Urinary bladder (tissue), 4 donors: ENCODE measurements around the gene TCF12. TPM values are rescaled to one million over a fixed set of nuclear protein-coding genes. Genes with fewer than 3 reads are reported as not detected.

ENCODE experiments used
- DNase-seq: peaks from one replicate; pipeline ENCODE4 v3.0.0-alpha.2; 2015; ENCODE audit errors: extremely low spot score
- H3K27ac ChIP-seq: one replicate; pipeline ENCODE4 v1.5.1; 2013; ENCODE audit warnings: low read depth, mild to moderate bottlenecking, moderate library complexity
- H3K36me3 ChIP-seq: one replicate; pipeline ENCODE4 v1.6.1; 2013; ENCODE audit warnings: mild to moderate bottlenecking, moderate library complexity; ENCODE audit not compliant: insufficient read depth
- H3K4me1 ChIP-seq: one replicate; pipeline ENCODE4 v1.6.1; 2013; ENCODE audit warnings: mild to moderate bottlenecking, moderate library complexity; ENCODE audit not compliant: insufficient read depth
- H3K4me3 ChIP-seq: one replicate; pipeline ENCODE4 v1.5.1; 2013; ENCODE audit warnings: low read depth, low read length
- WGBS: extraction: QIAGEN DNeasy Blood & Tissue Kit; methylation state at CpG from one replicate; pipeline ENCODE4 v1.1.7; 2013; 5-methylcytosine and 5-hydroxymethylcytosine counted together
- polyA plus RNA-seq: library from polyadenylated mRNA; stranded (reverse); fragments of 200-250 nt; gene quantifications from one replicate; pipeline ENCODE4 v1.2.3, GENCODE V29; 2013
- total RNA-seq: library from RNA; depleted of rRNA; stranded (reverse); fragments of >200 nt; gene quantifications from one replicate; pipeline ENCODE4 v1.2.3, GENCODE V29; 2014
- donor health status: healthy with polysubstance abuse.
- donor health status: healthy.

TCF12 gene
- total and polyA plus RNA-seq, 2 donors, result 55.0 to 241 TPM

DNA sequence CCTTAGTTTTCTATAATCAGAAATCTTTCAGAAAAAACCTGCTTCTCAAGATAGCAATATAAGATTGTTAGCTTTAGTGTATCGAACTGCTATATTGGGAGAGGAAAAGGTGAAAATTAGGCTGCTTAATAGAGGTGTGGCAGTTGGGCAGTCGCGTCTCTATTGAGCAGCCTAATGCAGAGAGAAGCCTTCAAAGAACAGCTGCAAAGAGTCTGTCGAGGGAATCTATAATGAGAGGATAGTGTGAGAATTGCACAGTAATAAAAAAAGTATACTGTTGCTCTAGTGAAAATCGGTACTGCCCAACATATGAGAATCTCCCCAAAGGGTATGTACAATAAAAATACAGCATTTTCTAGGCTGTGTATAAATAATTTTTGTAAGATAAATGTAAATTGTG, 184.4 kb downstream of the TCF12 start:
- 70% methylated on average over 5 of the region's 5 CpGs for WGBS
- Histone ChIP-seq H3K4me1 (no peaks in the 10 kb centered on the region), H3K4me3 (no peak overlapping the region), H3K27ac (no peak overlapping the region), H3K36me3 (no peaks in the 10 kb centered on the region)
- DNase-seq, result no peak

DNA sequence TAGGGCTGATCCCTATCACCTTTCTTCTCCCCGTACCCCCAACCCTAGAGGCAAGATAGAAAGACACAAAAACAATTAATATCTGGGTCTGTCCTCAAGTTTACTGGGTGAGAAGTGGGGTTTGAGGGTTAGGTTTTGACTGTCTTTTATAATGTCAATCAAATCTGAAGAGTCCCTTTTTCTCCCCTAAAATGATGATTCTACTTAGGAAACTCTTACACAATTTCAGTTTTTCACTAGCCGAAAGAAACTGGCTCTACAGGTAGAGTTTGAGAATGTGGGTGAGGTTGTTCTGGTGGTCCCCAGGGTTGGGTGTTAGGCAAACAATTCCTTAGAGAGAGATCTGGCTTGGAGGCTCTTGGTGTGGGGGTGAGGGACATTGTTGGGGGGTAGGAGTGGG, 189.9 kb downstream of the TCF12 start:
- Histone ChIP-seq H3K4me3 (no peak overlapping the region), H3K4me1 (no peaks in the 10 kb centered on the region), H3K27ac (no peak overlapping the region), H3K36me3 (no peaks in the 10 kb centered on the region)
- DNase-seq, result no peak
- WGBS, result 97% methylated on average over 2 of the region's 2 CpGs

DNA sequence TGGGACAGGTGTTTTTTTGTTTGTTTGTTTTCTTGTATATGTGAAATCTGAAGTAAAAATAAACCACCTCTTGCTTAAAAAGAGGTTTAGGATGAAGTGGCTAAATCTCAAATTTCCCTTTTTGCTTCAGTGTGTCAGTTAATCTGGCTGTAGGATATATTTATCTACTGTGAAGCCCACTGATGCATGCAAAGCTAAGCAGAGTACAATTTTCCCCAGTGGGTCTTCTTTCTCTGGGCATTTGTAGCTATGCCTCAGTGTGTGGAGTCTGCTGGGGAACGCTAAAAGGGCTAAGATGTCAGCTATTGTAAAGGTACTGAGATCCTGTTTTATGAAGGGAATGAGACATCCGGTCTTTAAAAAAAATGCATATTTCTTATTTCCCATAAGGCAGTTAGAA, 190.6 kb downstream of the TCF12 start:
- no peak for DNase-seq
- Histone ChIP-seq H3K27ac (no peak overlapping the region), H3K4me3 (no peak overlapping the region), H3K36me3 (no peaks in the 10 kb centered on the region), H3K4me1 (no peaks in the 10 kb centered on the region)
- 92% methylated on average over 2 of the region's 2 CpGs for WGBS

DNA sequence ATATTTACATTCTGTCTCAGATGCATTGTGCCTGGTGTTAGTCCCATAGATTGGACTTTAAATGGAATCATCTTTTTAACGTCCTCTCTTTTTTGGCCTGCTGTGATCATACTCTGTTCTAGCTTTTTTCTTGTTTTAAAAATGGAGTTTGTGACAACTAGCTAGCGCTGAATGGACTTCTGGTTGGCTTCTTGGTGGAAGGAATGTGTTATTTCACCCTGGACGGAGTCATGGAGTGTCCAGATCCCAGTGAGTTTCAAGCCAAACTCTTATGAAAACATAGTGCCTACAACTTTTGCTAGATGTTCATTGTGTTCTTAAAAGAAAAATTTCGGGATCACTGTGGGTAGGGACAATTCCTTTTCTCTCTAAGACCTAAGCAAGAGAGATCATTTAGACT, 192.6 kb downstream of the TCF12 start:
- 95% methylated on average over 4 of the region's 4 CpGs for WGBS
- Histone ChIP-seq H3K4me3 (no peak overlapping the region), H3K4me1 (no peaks in the 10 kb centered on the region), H3K27ac (no peak overlapping the region), H3K36me3 (no peaks in the 10 kb centered on the region)
- no peak for DNase-seq

DNA sequence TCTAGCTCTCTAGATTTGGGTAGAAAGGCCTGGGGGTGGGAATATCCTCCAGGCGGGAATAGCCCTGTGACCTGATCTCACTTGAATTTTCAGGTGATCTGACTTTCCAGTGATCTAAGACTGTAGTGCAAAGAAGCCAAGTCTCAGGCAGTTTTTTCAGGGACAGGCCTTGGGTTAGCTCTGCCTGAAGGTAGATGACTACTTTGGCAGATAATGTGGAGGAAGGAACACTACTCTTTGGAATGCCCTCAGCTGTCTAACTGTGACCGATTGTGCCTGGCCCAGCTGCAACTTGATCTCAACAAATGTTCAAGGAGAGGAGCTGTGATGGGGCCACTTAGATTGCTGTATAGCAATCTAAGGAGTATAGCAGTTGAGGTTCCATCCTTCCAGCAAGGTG, 193.7 kb downstream of the TCF12 start:
- H3K4me3 ChIP-seq, result no peak overlapping the region
- H3K4me1 ChIP-seq, result no peaks in the 10 kb centered on the region
- H3K36me3 ChIP-seq, result no peaks in the 10 kb centered on the region
- WGBS, result 74% methylated on average over 2 of the region's 2 CpGs
- H3K27ac ChIP-seq, result no peak overlapping the region
- DNase-seq, result no peak

DNA sequence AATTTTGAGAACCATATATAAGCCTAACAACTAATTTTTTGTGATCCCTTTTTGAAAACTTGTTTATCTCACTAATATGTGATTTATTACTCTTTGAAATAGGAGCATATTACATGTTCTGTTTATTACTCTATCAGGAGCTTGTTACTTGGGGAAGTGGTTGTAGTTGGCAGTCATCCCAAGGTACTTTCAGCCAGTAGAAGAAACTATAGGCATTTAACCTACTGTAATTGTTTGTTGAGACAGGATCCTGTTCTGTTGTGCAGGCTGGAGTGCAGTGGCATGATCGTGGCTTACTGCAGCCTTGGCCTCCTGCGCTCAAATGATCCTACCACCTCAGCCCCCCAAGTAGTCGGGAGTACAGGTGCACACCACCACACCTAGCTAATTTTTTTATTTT, 195.6 kb downstream of the TCF12 start:
- Histone ChIP-seq H3K36me3 (no peaks in the 10 kb centered on the region), H3K4me1 (no peaks in the 10 kb centered on the region), H3K4me3 (no peak overlapping the region), H3K27ac (no peak overlapping the region)
- no peak for DNase-seq
- 81% methylated on average over 3 of the region's 3 CpGs for WGBS

DNA sequence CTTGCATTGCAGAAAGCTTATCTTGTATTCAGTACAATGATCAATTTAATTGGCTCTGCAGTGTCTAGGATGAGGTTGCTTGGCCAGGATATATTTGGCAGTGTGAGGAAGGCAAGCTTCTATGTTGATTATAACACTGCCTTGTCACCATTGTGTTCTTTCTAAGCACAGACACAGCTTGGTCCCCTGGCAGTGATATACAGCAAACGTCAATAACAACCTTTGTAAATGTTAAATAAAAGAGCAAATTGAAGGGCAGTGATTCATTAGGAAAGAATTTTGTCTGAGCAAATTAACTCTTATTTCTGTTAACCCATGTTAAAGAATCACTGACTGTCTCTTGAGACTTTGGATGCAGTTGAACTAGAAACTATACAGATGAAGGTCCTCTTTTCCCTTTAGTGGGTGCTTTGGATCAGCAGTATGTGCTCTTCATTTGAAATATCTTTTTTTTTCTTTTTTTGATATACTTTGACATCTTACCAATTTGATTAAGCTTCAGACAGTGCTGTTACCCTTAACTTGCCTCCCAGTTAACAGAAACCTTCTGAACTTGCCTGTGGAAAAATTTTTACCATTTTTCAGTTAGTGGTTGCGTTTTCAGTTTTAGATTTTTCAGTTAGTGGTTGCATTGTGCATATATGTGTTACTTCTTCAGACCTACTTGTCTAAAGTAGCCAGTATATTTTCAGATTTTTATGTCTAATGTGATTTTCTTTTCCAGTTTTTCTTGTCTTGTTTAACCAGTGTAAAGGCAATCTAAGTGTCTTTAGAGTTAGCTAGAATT, 199.8 kb downstream of the TCF12 start:
- Histone ChIP-seq H3K4me3 (no peak overlapping the region), H3K36me3 (peaks cover 2% of the 10 kb centered on the region), H3K4me1 (no peaks in the 10 kb centered on the region), H3K27ac (no peak overlapping the region)
- WGBS, result 54% methylated on average over 2 of the region's 2 CpGs
- DNase-seq, result no peak

DNA sequence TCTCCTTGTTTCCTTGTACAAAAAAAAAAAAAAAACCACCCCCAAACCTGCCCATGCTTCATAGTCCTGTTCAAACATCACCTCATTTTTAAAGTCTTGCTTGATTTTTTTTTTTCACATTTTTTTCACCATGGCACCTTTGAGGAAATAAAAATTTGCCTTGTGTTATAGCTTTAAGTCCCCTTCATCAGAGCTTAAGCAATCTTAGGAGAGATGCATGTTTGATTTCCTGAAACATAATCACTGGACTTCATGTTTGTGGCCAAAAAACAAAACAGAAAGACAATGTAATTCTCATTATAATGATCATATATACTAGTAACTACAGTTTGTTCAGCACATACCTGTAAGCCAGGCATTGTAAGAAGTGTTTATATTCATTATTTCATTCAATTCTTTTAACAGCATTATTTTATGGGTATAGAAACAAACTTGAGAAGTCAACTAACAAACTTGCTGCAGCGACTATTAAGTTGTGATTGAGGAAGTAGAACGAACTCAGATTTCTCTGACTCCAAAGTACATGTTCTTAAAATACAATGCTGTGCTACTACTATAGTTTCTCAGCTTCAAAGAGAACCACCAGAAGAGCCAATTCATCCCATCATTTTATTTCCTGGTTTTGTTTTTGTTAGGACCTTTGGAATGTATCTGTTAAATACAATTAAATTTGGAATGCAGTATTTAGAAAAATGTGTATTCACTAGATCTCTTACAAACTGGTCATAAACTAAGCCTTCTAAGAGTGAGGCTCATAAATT, 203.8 kb downstream of the TCF12 start:
- Histone ChIP-seq H3K4me3 (no peak overlapping the region), H3K36me3 (peaks cover 4% of the 10 kb centered on the region), H3K4me1 (no peaks in the 10 kb centered on the region), H3K27ac (no peak overlapping the region)
- no peak for DNase-seq
- WGBS, result 38% methylated on average over 2 of the region's 2 CpGs

DNA sequence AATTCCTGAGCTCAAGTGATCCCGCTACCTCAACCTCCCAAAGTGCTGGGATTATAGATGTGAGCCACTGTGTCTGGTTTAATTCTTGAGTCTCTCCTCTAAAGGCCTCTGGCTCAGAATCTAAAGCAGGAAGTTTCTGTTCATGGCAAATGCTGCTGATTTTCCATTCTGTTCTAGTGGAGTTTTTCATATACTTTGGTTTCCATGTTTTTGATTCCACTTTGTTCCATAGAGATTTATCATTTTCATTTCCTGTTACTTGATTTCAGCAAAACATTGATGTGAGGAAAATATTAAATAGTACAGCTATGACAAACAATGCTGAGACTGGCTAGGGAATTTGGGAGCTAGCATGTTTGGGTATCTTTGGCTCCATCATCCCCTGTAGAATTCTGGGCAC, 205.6 kb downstream of the TCF12 start:
- 100% methylated on average over 1 of the region's 1 CpG for WGBS
- no peaks in the 10 kb centered on the region for H3K4me1 ChIP-seq
- H3K4me3 ChIP-seq, result no peak overlapping the region
- DNase-seq, result no peak
- H3K27ac ChIP-seq, result no peak overlapping the region
- H3K36me3 ChIP-seq, result peaks cover 4% of the 10 kb centered on the region

DNA sequence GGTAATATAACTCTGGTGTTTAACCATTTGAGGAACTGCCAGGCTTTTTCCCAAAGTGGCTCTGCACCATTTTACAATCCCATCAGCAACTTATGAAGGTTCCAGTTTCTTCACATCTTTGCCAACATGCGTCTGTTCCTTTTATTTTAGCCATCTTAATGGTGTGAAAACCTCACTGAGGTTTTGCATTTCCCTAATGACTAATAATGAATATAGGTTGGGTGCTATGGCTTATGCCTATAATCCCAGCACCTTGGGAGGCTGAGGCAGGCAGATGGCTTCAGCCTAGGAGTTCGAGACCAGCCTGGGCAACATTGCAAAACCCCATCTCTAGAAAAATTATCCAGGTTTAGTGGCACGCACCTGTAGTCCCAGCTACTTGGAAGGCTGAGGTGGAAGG, 210.6 kb downstream of the TCF12 start:
- Histone ChIP-seq H3K4me3 (no peak overlapping the region), H3K27ac (no peak overlapping the region), H3K36me3 (no peaks in the 10 kb centered on the region), H3K4me1 (no peaks in the 10 kb centered on the region)
- WGBS, result 97% methylated on average over 3 of the region's 3 CpGs
- DNase-seq, result no peak

DNA sequence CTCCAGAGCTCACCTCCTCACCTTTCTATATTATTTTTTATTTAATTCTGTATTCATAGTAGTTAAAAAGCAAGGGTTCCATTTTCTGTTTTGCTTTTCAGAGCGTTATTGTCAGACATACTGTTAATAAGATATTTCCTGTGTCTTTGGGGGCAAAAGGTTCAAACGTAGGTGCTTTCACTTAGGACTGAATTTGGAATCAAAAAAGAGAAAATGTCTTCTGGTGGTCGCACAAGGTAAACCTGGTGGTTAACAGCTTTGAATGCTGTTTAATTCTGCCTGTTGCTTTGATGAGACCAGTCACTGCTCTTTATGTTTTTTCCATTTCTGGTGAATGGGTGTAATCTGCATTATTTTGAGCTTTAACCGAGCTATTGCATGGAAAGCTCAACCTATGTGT, 212.5 kb downstream of the TCF12 start:
- Histone ChIP-seq H3K4me1 (peaks cover 2% of the 10 kb centered on the region), H3K4me3 (no peak overlapping the region), H3K27ac (no peak overlapping the region), H3K36me3 (no peaks in the 10 kb centered on the region)
- DNase-seq, result no peak
- 88% methylated on average over 4 of the region's 4 CpGs for WGBS

DNA sequence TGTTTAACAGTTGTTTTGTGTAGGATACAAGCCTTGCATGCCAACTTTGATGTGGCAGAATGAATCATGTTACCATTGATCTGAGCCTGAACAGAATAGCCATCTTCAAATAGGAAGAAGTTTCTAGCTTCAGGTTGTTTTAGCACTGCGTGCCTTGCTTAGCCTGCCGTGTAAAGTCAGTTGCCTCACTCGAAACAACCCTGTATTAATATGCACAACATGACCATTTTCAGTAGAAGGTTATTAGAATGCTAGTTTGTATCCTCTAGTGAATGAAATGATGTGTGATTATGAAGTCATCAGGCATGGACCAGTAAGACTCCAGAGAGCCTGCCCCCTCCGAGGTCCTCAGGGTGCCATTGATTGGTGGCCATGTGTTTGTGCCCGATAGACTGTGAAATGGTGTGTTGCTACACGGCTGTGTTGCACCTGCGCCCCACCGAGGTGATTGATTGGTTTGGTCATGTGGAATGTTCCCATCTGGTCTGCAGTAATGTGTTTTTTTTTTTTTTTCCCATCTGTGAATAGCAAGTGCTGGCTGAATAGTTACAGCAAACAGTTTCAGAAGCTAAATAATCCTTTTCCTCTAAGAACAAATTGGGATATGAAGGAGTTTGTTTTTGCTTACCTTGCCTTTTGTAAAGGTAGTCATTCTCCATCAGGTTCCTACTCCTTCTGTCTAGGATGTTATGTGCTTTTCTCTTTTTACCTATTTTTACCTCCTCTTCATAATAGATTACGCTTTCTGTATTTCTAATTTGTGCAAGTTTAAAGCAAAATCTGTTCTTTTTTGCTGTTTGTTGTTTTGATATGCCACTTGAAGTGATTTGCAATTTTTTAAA, 214.9 kb downstream of the TCF12 start:
- H3K27ac ChIP-seq, result no peak overlapping the region
- DNase-seq, result no peak
- 82% methylated on average over 9 of the region's 9 CpGs for whole genome bisulfite sequencing
- H3K4me3 ChIP-seq, result no peak overlapping the region
- H3K4me1 ChIP-seq, result peaks cover 2% of the 10 kb centered on the region
- H3K36me3 ChIP-seq, result no peaks in the 10 kb centered on the region

DNA sequence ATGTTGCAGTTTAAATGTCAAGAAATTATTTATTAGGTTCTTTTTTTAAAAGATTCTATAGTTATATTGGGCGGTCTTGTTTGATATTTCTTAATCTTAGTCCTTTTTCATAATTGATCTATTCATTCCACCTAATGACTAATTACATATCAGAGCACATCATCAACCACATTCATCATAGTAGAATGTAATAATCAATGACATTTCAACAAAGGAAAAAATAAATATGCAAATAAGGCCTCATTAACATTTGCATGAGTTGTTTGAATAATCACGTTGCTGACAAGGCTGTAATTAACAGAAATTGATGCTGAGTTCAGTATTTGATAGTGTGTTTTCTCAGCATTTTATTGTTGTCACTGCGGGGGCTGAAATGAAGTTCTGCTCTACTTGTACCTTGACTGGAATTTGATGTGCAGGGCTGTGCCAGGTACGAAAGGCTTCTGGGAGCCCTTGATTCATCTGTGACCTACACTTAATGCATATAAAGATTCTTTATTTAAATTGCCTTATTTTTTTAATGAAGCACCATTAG, 215.7 kb downstream of the TCF12 start:
- WGBS, result 86% methylated on average over 4 of the region's 4 CpGs
- Histone ChIP-seq H3K4me1 (peaks cover 2% of the 10 kb centered on the region), H3K27ac (no peak overlapping the region), H3K36me3 (no peaks in the 10 kb centered on the region), H3K4me3 (no peak overlapping the region)
- DNase-seq, result no peak
